Spleen (tissue), 11 donors: Measurements from ENCODE around the gene RAVER2. TPM values are rescaled to one million over a fixed set of nuclear protein-coding genes. Genes with fewer than 3 reads are reported as not detected.
"Not testable (repeated sequence)": the region's sequence is repeated elsewhere in the genome, so short reads cannot be mapped to it uniquely, and the experiment has no call there.

Experiments
- DNase-seq: peaks from one replicate; pipeline ENCODE4 v3.0.0-alpha.2; 2020
- H3K27ac ChIP-seq, 8 donors: fragments of 200-600 bp; sonication (generic) in 7 of 8; 1 replicate in 4 of 8; 2 replicates in 4 of 8; pipeline versions ENCODE4 v1.5.0 to v1.8.0; 2016 to 2021; ENCODE audit warnings: inconsistent platforms in 4 of 8, mild to moderate bottlenecking in 4 of 8, moderate library complexity in 1 of 8
- H3K27me3 ChIP-seq, 7 donors: fragments of 200-600 bp; sonication (generic) in 6 of 7; replicated peaks in 1 of 7; 1 replicate in 4 of 7; 2 replicates in 3 of 7; pipeline versions ENCODE4 v1.5.0 to v1.8.0; 2016 to 2021; ENCODE audit warnings: inconsistent platforms in 3 of 7, mild to moderate bottlenecking in 1 of 7
- H3K36me3 ChIP-seq, 6 donors: fragments of 200-600 bp; sonication (generic) in 5 of 6; 1 replicate in 4 of 6; 2 replicates in 2 of 6; pipeline versions ENCODE4 v1.5.0 to v1.8.0; 2016 to 2021; ENCODE audit warnings: inconsistent platforms in 2 of 6
- H3K4me1 ChIP-seq, 6 donors: fragments of 200-600 bp; sonication (generic) in 5 of 6; 1 replicate in 3 of 6; 2 replicates in 3 of 6; pipeline versions ENCODE4 v1.5.0 to v1.8.0; 2016 to 2021; ENCODE audit warnings: inconsistent platforms in 3 of 6
- H3K4me3 ChIP-seq, 8 donors: fragments of 200-600 bp; sonication (generic) in 7 of 8; 1 replicate in 4 of 8; 2 replicates in 4 of 8; pipeline versions ENCODE4 v1.5.0 to v1.8.0; 2016 to 2021; ENCODE audit warnings: inconsistent platforms in 4 of 8, mild to moderate bottlenecking in 4 of 8, moderate library complexity in 2 of 8
- H3K9me3 ChIP-seq, 8 donors: fragments of 200-600 bp; sonication (generic) in 7 of 8; 1 replicate in 4 of 8; 2 replicates in 4 of 8; pipeline versions ENCODE4 v1.5.0 to v1.8.0; 2016 to 2021; ENCODE audit warnings: inconsistent platforms in 4 of 8
- POLR2A ChIP-seq, 3 donors: fragments of 450-650 bp; IDR thresholded peaks; one replicate each; pipeline ENCODE4 v1.5.1; 2017; ENCODE audit warnings: antibody characterized with exemption in 3 of 3, mild to moderate bottlenecking in 1 of 3
- POLR2AphosphoS5 ChIP-seq, 3 donors: sonication (generic); formaldehyde crosslinking; IDR thresholded peaks; one replicate each; pipeline ENCODE4 v1.5.1; 2017; ENCODE audit warnings: antibody characterized with exemption in 3 of 3
- WGBS, 5 donors: extraction: QIAGEN DNeasy Blood & Tissue Kit in 3 of 5; methylation state at CpG; one replicate each; pipeline versions ENCODE4 v1.1.5 to v1.1.7; 2013 to 2018; 5-methylcytosine and 5-hydroxymethylcytosine counted together
- intact Hi-C: fragments of 100-400 bp; cut with DNase I; formaldehyde crosslinking; loops from one replicate; pipeline ENCODE4 v1.15.0; 2023; ENCODE audit warnings: low total_unique reads
- polyA plus RNA-seq, 3 donors: library from polyadenylated mRNA; stranded (reverse); fragments of 200-250 nt; gene quantifications; one replicate each; pipeline ENCODE4 v1.2.1, GENCODE V29; 2013
- total RNA-seq, 7 donors: library from RNA; depleted of rRNA in 3 of 7; stranded (reverse); fragments of >200 nt in 3 of 7; fragmentation: NEBNext Ultra II Directional in 4 of 7; extraction: Animal tissue kit (Norgen Biotek cat#: 25700) in 4 of 7; gene quantifications; one replicate each; pipeline versions ENCODE4 v1.1.0 to v1.2.1, GENCODE V29; 2016 to 2021
- TF ChIP-seq, protein P1 (sequence below), 11 experiments: fragments of 200-600 bp in 7 of 11; fragments of 450-650 bp in 4 of 11; sonication (generic) in 4 of 11; IDR thresholded peaks in 8 of 11; conservative IDR thresholded peaks in 3 of 11; 1 replicate in 7 of 11; 2 replicates in 4 of 11; pipeline versions ENCODE4 v1.4.0 to v1.8.0; 2016 to 2021; ENCODE audit warnings: antibody characterized with exemption in 11 of 11, inconsistent platforms in 4 of 11, mild to moderate bottlenecking in 1 of 11
- donor health status: healthy with polysubstance abuse.
- donor health status: DM: no; HTN: no; CAD: no; lungs with moderate emphysema.
- donor health status: DM: no; HTN: no; CAD: no.
- donor health status: Bipolar disorder and iron deficiency.
- donor health status: healthy.
- donor health status: DM: no; HTN: no; CAD: no.
- donor health status: DM: yes; HTN: yes; CAD: no.

Gene RAVER2
- total and polyA plus RNA-seq, 10 donors, result 1.8 to 14.1 (median 7.7) TPM

DNA sequence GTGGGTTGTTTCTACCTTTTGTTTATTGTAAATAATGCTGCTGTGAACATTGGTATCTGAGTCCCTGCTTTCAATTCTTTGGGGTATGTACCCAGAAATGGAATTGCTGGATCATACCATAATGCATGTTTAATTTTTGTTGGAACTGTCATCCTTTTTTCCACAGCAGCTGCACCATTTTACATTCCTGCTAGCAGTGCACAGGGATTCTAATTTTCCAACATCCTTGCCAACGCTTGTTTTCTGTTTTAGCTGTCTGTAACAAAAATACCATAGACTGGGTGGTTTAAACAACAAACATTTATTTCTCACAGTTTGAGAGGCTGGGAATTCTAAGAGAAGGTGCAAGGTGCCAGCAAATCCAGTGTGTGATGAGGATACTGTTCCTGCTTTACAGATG lies 65.1 kb downstream of the RAVER2 start:
- WGBS, 5 donors, result 75 to 93% (median 85%) methylated on average over 1 of the region's 1 CpG
- TF ChIP-seq POLR2A (IDR thresholded peaks at IDR 0.05), result no peak
- TF ChIP-seq, protein P1, sequence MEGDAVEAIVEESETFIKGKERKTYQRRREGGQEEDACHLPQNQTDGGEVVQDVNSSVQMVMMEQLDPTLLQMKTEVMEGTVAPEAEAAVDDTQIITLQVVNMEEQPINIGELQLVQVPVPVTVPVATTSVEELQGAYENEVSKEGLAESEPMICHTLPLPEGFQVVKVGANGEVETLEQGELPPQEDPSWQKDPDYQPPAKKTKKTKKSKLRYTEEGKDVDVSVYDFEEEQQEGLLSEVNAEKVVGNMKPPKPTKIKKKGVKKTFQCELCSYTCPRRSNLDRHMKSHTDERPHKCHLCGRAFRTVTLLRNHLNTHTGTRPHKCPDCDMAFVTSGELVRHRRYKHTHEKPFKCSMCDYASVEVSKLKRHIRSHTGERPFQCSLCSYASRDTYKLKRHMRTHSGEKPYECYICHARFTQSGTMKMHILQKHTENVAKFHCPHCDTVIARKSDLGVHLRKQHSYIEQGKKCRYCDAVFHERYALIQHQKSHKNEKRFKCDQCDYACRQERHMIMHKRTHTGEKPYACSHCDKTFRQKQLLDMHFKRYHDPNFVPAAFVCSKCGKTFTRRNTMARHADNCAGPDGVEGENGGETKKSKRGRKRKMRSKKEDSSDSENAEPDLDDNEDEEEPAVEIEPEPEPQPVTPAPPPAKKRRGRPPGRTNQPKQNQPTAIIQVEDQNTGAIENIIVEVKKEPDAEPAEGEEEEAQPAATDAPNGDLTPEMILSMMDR (IDR thresholded peaks at IDR 0.05 in 8 of 11, conservative IDR thresholded peaks at IDR 0.05 in 3 of 11), result no peak
- no peak for TF ChIP-seq POLR2AphosphoS5 (IDR thresholded peaks at IDR 0.05)
- DNase-seq, result no peak
- intact Hi-C loops, result no loop called here
- Histone ChIP-seq H3K4me1 (no peaks in the 10 kb centered on the region), H3K36me3 (peaks cover 0 to 8% (median 0%) of the 10 kb centered on the region in 6 donors), H3K4me3 (no peak overlapping the region), H3K27me3 (no peaks in the 10 kb centered on the region), H3K27ac (no peak overlapping the region), H3K9me3 (no peaks in the 10 kb centered on the region)

DNA sequence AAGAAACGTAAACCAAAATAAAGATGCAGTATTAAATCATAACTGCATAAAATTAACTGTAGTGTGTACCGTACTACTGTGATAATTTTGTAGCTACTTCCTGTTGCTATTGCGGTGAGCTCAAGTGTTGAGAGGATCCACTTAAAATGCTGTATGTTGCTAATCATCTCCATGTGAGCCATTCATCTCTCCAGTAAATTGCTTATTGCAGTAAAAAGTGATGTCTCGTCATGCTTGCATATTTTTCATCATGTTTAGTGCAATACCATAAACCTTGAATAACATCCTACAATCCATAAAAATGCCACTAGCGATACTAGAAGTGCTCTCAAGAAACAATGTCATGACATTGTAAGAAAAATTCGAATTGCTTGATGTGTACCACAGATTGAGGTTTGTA lies 66.3 kb downstream of the RAVER2 start:
- DNase-seq, result no peak
- no peaks in the 10 kb centered on the region for H3K27me3 ChIP-seq
- no peak overlapping the region for H3K27ac ChIP-seq
- 80 to 85% (median 82%) methylated on average over 6 of the region's 6 CpGs for WGBS, 5 donors
- H3K36me3 ChIP-seq, result peaks cover 0 to 12% (median 0%) of the 10 kb centered on the region in 6 donors
- H3K4me3 ChIP-seq, result no peak overlapping the region
- TF ChIP-seq POLR2AphosphoS5 (IDR thresholded peaks at IDR 0.05) (no peak), POLR2A (IDR thresholded peaks at IDR 0.05) (no peak)
- TF ChIP-seq, protein P1 (IDR thresholded peaks at IDR 0.05 in 8 of 11, conservative IDR thresholded peaks at IDR 0.05 in 3 of 11), result no peak
- H3K9me3 ChIP-seq, result no peaks in the 10 kb centered on the region
- H3K4me1 ChIP-seq, result no peaks in the 10 kb centered on the region
- intact Hi-C loops, result no loop called here

DNA sequence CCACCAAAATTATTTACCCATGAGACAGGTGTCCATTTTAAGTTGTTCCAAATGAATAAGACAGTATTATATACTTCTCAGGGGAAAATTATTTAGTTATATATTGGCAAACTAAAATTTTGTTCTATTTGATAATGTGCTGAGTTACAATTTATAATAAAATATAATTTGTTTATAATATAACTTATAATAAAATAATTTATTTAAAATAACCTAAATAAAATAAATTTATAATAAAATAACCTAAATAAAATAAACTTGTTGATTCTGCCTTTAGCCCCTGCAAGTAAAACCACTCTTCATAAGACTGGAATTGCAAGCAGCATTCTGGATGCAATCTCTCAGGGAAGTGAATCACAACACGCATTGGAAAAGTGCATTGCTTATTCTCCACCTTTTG lies 69.6 kb downstream of the RAVER2 start:
- intact Hi-C loops, result no loop called here
- DNase-seq, result no peak
- Histone ChIP-seq H3K27me3 (no peaks in the 10 kb centered on the region), H3K36me3 (peaks cover 0 to 12% (median 0%) of the 10 kb centered on the region in 6 donors), H3K4me1 (no peaks in the 10 kb centered on the region), H3K9me3 (peaks cover 0 to 5% (median 0%) of the 10 kb centered on the region in 8 donors), H3K4me3 (no peak overlapping the region), H3K27ac (no peak overlapping the region)
- TF ChIP-seq POLR2A (IDR thresholded peaks at IDR 0.05) (no peak), POLR2AphosphoS5 (IDR thresholded peaks at IDR 0.05) (no peak)
- TF ChIP-seq, protein P1 (IDR thresholded peaks at IDR 0.05 in 8 of 11, conservative IDR thresholded peaks at IDR 0.05 in 3 of 11), result no peak
- WGBS, 5 donors, result 95 to 100% (median 98%) methylated on average over 1 of the region's 1 CpG

DNA sequence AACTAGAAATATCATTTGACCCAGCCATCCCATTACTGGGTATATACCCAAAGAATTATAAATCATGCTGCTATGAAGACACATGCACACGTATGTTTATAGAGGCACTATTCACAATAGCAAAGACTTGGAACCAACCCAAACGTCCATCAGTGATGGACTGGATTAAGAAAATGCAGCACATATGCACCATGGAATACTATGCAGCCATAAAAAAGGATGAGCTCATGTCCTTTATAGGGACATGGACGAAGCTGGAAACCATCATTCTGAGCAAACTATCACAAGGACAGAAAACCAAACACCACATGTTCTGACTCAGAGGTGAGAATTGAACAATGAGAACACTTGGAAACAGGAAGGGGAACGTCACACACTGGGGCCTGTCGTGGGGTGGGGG lies 72.5 kb downstream of the RAVER2 start:
- H3K27me3 ChIP-seq, H3K9me3 ChIP-seq, H3K4me1 ChIP-seq, DNase-seq, intact Hi-C loops, H3K27ac ChIP-seq, H3K4me3 ChIP-seq: not testable (repeated sequence)
- peaks cover 0 to 12% (median 0%) of the 10 kb centered on the region in 6 donors for H3K36me3 ChIP-seq
- WGBS, 5 donors, result 82 to 90% (median 83%) methylated on average over 5 of the region's 5 CpGs

- 90 to 98% (median 95%) methylated on average over 3 of the region's 3 CpGs for WGBS, 5 donors
- not testable (repeated sequence) for H3K36me3 ChIP-seq, H3K27ac ChIP-seq, DNase-seq, H3K9me3 ChIP-seq, H3K27me3 ChIP-seq, H3K4me1 ChIP-seq, H3K4me3 ChIP-seq
- intact Hi-C loops, result loop anchor here (5.0 kb wide), 2 partner anchors 133 to 553 kb away; no protein-coding TSS in a partner anchor
Observed at GRCh38 chr1:64820572-64820971, 75.7 kb downstream of the RAVER2 start.
